ENCODE data around the gene MYO1F.
A peak's percentile ranks its signal among the peaks of the same experiment; 100 is the strongest.
"Not testable (repeated sequence)": the region's sequence is repeated elsewhere in the genome, so short reads cannot be mapped to it uniquely, and the experiment has no call there.

Gene MYO1F

DNA sequence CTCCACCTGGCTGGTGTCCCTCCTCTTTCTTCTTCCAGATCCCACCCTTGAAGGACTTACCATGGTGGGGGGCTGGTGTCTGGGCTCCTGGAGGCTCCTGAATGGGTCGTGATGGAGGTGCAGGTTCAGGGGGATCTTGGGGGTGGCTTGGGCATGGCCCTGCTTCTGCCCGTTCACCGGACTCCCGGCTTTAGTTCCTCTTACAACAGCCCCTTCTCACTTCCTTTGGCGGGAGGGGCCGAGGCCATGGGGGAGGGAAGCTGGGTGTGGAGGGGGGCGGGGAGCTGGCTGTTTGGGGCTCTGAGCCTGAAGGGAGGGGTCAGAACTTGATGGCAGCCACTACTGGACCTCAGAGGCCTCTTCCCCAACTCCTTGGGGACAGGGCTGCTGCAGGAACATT is at the start of gene MYO1F:
MYO1F (minus strand) TSS at position 196 of the 400 bp plus-strand sequence; CDS start at position 63, 133 bp downstream.
- no peak for DNase-seq (ENCODE audit: low read depth in 2 of 2)

DNA sequence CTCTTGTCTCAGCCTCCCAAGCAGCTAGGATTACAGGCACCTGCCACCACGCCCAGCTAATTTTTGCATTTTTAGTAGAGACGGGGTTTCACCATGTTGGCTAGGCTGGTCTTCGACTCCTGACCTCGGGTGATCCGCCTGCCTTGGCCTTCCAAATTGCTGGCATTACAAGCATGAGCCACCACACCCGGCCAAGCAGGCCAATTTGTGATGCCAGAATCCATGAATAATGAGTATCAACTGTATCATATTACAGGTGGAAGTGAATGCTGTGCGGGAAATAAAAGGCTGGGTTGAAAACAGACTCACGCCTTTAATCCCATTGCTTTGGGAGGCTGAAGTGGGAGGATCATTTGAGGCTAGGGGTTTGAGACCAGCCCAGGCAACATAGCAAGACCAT is 49.6 kb upstream of the MYO1F start:
- DNase-seq (ENCODE audit: low read depth in 2 of 2) = no peak

DNA sequence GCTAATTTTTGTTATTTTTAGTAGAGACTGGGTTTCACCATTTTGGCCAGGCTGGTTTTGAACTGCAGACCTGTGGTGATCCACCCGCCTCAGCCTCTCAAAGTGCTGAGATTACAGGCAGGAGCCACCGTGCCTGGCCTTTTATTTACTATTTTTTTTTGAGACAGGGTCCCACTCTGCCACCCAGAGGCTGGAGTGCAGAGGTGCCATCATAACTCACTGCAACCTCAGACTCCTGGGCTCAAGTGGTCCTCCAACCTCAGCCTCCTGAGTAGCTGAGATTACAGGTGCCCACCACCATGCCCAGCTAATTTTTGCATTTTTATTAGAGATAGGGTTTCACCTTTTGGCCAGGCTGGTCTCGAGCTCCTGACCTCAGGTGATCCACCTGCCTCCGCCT is 45.6 kb upstream of the MYO1F start:
- not testable (repeated sequence) for DNase-seq (ENCODE audit: low read depth in 2 of 2)

DNA sequence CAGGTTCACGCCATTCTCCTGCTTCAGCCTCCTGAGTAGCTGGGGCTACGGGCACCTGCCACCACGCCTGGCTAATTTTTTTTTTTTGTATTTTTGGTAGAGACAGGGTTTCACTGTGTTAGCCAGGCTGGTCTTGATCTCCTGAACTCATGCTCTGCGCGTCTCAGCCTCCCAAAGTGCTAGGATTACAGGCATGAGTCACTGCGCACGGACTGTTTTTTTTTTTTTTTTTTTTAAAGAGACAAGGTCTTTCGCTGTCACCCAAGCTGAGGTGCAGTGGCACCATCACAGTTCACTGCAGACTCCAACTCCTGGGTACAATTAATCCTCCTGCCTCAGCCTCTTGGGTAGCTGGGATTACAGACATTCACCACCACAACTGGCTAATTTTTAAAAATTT is 41.5 kb upstream of the MYO1F start:
- no peak for DNase-seq (ENCODE audit: low read depth in 2 of 2)

DNA sequence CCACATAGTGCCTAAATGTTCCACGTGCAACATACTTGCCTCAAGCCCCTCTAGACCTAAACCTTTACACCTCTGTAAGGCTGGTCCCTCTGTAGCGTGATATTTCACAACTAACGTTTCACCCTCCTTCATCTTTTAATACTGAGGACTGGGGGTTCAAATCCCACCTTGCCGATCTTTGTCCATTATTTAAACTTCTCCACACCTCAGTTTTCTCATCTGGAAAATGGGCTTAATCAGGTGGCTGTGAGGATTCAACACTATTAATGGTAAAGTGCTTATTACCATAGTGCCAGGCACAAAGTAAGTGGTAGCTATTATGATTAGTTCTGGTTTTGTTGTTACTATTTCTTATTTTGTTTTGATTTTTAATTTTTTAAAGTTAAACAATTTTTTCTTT is 40.7 kb upstream of the MYO1F start:
- DNase-seq (ENCODE audit: low read depth in 2 of 2) = no peak

DNA sequence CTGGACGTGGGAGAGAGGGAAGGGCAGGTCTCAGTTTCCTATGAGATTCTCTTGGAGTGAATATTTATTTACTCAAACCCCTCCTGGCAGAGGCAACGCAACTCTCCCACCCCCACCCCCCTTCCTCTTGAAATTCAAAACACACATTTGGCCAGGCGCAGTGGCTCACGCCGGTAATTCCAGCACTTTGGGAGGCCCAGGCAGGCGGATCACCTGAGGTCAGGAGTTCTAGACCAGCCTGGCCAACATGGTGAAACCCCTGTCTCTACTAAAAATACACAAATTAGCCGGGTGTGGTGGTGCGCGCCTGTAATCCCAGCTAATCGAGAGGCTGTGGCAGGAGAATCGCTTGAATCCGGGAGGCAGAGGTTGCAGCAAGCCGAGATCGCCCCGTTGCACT is 40.1 kb upstream of the MYO1F start:
- not testable (repeated sequence) for DNase-seq (ENCODE audit: low read depth in 2 of 2)

DNA sequence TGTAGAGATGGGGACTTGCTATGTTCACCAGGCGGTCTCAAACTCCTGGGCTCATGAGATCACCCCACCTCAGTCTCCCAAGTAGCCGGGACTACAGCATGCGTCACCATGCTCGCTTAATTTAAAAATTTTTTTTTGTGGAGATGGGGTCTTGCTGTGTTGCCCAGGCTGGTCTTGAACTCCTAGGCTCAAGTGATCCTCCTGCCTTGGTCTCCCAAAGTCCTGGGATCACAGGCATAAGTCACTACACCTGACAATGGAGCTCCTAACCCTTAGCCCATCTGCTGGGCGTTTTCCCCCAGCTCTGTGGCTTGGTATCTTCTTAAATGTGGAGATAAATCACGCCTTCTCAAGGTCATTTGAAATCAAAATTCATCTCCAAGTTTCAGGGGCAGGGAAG is 39.6 kb upstream of the MYO1F start:
- no peak for DNase-seq (ENCODE audit: low read depth in 2 of 2)

DNA sequence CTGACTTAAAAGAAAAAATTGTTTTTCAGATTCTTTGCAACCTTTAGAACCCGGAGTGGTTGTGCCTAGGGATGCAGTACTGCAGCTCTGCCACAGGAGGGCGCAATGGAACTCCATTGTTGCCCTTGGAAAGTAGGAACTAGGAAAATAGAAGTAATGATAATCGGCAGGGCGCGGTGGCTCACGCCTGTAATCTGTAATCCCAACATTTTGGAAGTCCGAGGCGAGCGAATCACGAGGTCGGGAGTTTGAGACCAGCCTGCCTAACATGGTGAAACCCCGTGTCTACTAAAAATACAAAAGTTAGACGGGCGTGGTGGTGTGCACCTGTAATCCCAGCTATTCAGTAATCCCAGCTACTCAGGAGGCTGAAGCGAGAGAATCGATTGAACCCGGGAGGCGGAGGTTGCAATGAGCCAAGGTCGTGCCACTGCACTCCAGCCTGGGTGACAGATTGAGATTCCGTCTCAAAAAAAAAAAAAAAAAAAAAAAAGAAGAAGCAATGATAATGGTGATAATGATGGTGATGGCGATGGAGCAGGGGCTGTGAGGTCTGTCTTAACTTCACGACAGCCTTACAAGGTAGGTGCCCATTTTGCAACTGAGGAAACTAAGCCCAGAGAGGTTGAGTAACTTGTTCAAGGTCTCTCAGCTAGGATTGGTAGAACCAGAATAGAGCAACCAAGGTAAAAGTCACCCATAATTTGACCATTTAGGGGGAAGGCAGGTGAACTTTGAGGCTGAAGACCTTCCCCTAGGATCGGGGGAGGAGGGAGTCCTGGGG is 38.8 kb upstream of the MYO1F start:
- DNase-seq (ENCODE audit: low read depth in 2 of 2) = peak; percentile 56 to 59

DNA sequence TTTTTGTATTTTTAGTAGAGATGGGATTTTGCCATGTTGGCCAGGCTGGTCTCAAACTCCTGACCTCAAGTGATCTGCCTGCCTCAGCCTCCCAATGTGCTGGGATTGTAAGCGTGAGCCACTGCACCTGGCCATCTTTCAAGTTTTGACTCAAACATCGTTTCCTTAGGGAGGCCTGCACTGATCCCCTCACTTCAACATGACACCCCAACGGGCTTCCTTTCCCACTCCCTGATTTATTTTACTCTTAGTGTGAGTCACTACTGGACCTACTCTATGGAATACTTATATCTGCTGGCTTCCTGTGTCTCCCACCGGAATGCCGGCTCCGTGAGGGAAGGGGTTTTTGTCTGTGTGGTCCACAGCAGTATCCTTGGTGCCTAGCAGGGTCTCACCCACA is 37.8 kb upstream of the MYO1F start:
- DNase-seq (ENCODE audit: low read depth in 2 of 2) = no peak

DNA sequence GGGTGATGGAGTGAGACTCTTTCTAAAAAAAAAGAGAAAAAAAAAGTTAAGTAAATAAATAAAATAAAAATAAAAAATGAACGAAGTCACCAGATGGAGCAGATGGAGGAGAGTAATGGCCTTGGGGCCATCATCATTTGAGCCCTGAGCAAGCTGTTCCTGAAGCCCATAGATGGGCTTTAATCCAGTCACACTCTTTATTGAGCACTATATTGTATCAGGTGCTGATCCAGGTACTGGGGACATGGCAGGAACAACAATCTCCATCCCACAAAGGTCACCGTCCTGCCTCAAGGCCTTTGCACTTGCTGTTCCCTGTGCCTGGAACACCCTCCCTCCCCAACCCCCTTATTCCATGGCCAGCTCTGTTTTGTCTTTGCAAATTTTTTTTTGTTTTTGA is 37.2 kb upstream of the MYO1F start:
- no peak for DNase-seq (ENCODE audit: low read depth in 2 of 2)

DNA sequence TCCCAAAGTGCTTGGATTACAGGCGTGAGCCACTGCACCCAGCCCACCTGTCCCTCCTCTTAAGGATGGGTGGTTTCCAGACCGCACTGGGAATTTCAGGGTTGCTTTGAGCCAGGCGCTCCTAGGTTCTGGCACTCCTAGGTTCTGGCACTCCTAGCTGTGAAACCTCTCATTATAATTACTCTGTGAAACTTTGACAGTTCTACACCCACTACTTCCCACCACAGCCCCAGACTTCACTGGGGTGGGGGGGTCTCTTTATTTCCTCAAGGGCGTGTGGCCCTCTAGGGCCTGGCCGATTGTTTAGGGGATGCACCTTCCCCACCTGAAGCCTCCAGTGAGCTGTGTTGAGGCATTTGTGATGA is 35.5 kb upstream of the MYO1F start:
- DNase-seq (ENCODE audit: low read depth in 2 of 2) = no peak

DNA sequence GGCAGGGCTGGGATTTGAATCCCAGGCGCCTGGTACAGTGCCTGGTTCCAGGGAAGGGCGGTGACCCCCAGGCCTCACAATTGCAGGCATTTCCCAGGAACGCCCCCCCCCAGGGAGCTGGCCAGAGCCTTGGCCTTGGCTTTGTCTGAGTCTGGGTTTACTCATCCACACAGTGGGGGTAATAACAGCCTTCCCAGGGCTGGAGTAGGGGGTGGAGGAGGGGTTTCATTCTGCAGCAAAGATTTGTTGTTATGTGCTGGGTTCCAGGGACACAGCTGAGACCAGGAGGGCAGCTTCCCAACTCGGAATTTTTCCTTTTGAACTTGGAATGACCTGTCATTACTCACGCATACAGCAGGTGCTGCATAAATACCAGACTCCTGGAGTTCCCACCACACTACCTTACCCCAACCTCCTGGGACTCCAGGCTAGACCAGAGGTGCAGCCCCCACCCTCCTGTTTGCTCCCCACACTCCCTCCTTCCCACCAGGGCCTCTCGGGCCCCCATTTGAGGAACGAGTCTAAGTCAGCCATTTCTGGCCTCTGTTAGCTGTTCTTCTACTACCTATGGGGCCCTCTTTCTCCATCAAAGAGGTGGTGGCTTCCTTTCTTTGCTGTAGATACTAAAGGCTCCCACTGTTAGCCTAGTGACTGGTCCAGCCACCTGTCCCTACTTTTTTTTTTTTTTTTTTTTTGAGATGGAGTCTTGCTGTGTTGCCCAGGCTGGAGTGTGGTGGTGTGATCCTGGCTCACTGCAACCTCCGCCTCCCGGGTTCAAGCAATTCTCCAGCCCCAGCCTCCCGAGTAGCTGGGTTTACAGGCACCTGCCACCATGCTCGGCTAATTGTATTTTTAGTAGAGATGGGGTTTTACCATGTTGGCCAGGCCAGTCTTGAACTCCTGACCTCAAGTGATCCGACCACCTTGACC is 34.9 kb upstream of the MYO1F start:
- DNase-seq (ENCODE audit: low read depth in 2 of 2) = no peak

DNA sequence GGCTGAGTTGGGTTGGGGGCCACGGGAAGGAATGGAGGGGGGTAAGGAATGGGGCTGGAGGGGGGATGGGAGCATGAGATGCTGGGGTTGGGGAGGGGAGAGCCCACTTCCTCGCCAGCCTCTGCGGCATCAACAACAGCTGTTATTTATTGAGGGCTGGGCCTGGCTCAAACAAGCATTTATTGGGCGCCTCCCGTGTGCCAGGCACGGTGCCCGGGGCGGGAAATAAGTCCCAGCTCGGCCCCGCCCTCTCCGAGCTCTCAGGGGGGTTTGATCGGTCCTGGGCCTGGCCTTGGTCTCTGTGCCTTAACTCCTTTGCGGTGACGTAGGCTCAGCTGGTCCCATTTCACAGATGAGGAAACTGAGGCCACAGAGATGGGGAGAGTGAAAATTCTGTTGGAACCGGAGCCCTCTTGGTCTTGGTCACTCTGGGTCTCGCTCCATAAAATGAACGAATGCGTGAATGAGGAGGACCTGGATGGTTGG is 34.2 kb upstream of the MYO1F start:
- no peak for DNase-seq (ENCODE audit: low read depth in 2 of 2)

DNA sequence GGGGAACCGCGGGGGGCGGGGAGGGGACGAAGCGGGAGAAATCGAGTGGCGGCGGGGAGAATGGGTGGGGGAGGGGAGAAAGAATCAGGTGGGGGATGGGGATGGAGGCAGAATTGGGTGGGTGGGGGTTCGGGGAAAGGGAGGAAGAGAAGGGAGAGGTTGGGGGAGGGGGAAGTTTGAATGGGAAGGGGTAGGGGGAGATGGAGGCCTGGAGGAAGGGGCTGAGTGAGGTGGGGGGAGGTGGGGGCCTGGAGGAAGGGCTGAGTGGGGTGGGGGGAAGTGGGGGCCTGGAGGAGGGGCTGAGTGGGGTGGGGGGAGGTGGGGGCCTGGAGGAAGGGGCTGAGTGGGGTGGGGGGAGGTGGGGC is 33.7 kb upstream of the MYO1F start:
- DNase-seq (ENCODE audit: low read depth in 2 of 2) = no peak

DNA sequence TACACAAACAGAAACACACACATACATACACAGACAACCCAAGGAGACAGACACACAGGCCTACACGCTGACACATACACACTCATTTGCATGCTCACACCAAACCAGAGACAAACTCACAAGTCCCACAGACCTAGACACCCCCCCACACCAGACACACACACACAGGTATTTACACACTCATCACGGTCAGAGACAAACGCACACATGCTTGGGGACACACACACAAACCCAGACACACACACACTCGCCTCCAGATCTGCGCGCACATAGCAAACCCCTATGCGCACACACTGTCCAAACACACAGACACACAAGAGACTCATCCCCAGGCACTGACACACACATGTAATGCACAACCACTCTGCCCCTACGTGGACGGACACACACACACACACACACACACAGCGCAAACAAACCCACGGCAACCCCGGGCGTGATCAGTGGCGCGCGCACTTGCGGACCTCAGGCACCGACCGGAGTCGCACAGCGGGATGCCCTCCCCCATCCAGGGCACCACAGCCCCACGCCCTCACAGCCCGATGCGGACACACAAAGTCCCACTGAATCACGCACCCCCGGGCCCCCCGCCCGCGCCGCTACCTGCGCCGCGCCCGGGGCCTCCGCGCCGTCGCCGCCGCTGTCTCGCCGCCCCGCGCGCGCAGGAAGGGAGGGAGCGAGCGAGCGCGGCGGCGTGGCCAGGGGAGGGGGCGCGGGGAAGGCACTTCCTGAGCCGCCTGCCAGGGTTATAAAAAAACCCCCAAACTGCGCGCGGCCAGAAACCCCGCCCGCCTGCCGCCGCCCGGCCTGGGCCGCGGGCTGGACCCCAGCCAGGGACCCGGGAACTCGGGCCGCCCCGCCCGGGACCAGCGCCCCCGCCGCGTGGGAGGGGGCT is 33.0 kb upstream of the MYO1F start, which contains the start of gene ADAMTS10:
ADAMTS10 (minus strand) TSS at position 675 of the 895 bp plus-strand sequence. CDS start 5,005 bp downstream, outside the sequence.
- DNase-seq (ENCODE audit: low read depth in 2 of 2) = peak in 1 of 2 donors; percentile 18

DNA sequence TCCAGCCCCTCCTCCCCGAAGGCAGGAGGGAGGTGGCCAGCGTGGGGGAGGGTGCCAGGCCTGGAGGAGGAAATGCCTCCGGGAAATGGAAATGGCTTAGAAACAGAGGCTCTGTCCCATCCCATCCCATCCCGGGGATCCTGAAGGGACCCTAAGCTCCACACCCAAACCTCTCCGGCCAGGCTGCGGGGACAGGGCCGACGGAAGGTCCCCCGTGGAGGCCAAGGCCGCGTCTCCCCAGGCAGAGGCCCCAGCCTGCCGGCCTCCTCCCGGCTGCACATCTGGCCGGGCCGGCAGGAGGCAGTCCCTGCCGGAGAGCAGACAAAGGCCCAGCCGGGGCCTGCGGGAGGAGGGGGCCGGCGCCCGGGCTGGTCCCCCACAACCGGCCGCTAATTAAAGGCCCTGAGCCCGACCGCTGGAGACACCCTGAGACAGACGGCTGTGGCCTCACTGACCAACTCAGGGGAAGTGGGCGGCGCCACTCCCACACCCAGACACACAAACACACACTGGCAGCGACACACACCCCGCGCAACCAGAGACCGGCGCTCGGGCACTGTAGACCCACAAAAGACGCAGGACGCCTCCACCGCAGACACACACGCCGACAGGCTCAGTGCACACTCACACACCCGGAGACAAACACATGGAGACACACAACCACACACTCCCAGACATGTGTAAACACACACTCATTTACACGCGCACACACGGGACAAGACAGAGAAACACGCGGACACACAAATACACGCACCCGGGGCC is 32.2 kb upstream of the MYO1F start:
- DNase-seq (ENCODE audit: low read depth in 2 of 2) = peak in 1 of 2 donors; percentile 13

DNA sequence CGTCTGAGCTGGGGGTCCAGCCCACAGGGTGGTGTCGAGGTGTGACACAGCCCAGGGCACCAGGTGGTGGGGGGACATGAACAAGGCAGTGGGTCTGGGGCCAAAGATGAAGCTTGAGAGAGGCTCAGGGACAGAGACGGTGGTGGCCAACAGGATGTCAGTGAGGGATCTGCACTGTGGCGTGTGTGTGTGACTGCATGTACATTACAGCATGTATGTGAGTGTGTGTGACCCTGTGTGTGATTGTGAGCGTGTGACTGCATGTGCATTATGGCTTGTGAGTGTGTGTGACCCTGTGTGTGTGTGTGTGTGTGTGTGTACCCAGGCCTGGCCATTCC is 31.7 kb upstream of the MYO1F start:
- DNase-seq (ENCODE audit: low read depth in 2 of 2) = no peak

DNA sequence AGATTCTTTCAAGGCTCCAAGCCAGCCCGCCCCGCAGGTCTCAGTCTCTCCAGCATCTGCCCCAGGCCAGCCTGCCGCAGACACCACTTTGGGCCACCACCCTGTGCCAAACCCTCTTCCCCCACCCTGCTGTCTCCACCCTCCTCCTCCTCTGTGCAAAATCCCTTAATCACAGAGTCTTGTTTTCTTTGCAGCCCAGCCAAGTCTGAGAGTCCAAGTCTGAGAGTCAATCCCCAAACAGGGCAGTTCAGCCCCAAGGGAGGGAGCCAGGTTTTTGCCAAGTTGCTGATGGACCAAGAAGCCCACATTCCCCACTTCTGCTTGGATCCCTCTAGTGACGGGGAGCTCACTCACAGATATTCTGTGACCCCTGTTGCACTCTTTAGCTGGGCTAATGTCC is 30.1 kb upstream of the MYO1F start:
- DNase-seq (ENCODE audit: low read depth in 2 of 2) = no peak

DNA sequence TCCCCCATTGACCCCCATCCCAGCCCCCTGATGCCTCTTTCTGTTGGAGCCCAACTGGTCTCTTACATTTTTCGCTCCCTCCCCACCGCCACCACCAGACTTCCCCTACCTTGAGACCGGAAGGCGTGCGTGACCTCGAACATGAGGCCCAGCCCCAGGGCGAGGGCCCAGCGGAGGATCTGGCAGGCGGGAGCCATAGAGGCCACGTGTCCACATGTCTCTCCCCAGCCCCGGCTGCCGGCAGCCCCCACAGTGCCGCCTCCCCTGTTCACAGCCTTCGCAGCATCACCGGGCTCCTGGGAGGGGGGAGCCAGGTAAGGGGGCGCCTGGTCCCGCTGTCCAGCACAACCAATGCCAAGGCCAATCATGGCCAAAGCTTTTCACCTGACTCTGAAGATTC is 28.3 kb upstream of the MYO1F start:
- no peak for DNase-seq (ENCODE audit: low read depth in 2 of 2)

DNA sequence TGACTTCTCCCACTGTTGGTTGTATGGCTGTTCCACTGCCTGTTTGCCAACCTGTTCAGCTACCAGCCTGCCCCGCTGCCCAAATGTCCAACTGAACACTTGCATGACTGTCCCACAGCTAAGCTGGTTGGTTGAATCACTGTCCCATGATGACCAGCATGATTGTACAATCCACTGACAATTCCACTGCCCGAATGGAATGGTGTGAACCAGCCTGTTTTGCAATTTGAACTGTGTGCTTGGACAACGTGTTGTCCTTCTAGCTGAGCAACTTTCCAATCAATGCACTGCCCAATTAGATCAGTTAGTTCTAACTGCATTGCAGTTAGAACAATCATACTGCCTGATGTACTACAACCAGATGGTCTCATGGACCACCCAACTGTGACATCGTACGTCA is 24.6 kb upstream of the MYO1F start:
- no peak for DNase-seq (ENCODE audit: low read depth in 2 of 2)

DNA sequence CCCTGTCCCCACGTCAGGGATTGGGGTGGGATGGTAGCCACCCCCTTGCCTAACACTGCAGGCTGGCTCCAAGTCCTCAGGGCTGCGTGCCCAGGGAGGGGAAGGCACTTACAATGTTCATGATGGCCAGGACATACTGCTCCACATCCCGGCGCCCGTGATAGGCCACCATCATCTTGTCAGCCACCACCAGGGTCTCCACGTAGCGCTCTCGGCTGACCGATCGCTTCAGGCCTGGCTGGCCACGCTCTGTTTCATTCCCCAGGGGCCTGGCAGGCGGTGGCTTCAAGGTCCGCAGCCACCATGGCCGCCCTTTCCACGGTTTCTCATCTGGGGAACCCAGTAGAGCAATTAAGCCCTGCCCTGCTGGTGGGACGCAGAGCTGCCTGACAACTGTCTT is 23.6 kb upstream of the MYO1F start:
- no peak for DNase-seq (ENCODE audit: low read depth in 2 of 2)

Measured in stimulated activated CD4-positive, alpha-beta T cell treated with anti-CD3 and anti-CD28 coated beads, Interleukin-4, amount 100 ng/mL, for 48 hours (primary cell).